ENCODE data around the gene PPCDC.
"Not testable (repeated sequence)": the region's sequence is repeated elsewhere in the genome, so short reads cannot be mapped to it uniquely, and the experiment has no call there.

PPCDC gene

GRCh38 chr15:75065851-75066509, 42.6 kb downstream of the PPCDC start:
- in situ Hi-C loops (cut with MboI; ENCODE audit: low sequenced_read_pairs): no loop called here

GRCh38 chr15:75067123-75067830, 43.9 kb downstream of the PPCDC start:
- in situ Hi-C loops (cut with MboI; ENCODE audit: low sequenced_read_pairs): no loop called here

GRCh38 chr15:75068748-75069147, 45.4 kb downstream of the PPCDC start:
- in situ Hi-C loops (cut with MboI; ENCODE audit: low sequenced_read_pairs): no loop called here

- in situ Hi-C loops (cut with MboI; ENCODE audit: low sequenced_read_pairs): no loop called here
These were observed 46.0 kb downstream of the PPCDC start for GRCh38 chr15:75069301-75069925.

- in situ Hi-C loops (cut with MboI; ENCODE audit: low sequenced_read_pairs): no loop called here
These were observed 47.3 kb downstream of the PPCDC start for GRCh38 chr15:75070674-75071073.

GRCh38 chr15:75073197-75073596, 49.8 kb downstream of the PPCDC start:
- in situ Hi-C loops (cut with MboI; ENCODE audit: low sequenced_read_pairs): no loop called here

- in situ Hi-C loops (cut with MboI; ENCODE audit: low sequenced_read_pairs): no loop called here
These were observed 52.9 kb downstream of the PPCDC start for GRCh38 chr15:75076277-75076676.

GRCh38 chr15:75077551-75077961, 54.2 kb downstream of the PPCDC start:
- in situ Hi-C loops (cut with MboI; ENCODE audit: low sequenced_read_pairs): not testable (repeated sequence)

- in situ Hi-C loops (cut with MboI; ENCODE audit: low sequenced_read_pairs): no loop called here
These were observed 57.8 kb downstream of the PPCDC start for GRCh38 chr15:75081150-75081549.

GRCh38 chr15:75082689-75083088, 59.3 kb downstream of the PPCDC start:
- in situ Hi-C loops (cut with MboI; ENCODE audit: low sequenced_read_pairs): no loop called here

- in situ Hi-C loops (cut with MboI; ENCODE audit: low sequenced_read_pairs): not testable (repeated sequence)
These were observed 62.3 kb downstream of the PPCDC start for GRCh38 chr15:75085708-75086107.

GRCh38 chr15:75089456-75090387, 66.3 kb downstream of the PPCDC start:
- in situ Hi-C loops (cut with MboI; ENCODE audit: low sequenced_read_pairs): no loop called here

GRCh38 chr15:75090388-75090734, 67.0 kb downstream of the PPCDC start:
- in situ Hi-C loops (cut with MboI; ENCODE audit: low sequenced_read_pairs): no loop called here

GRCh38 chr15:75091814-75092213, 68.4 kb downstream of the PPCDC start:
- in situ Hi-C loops (cut with MboI; ENCODE audit: low sequenced_read_pairs): no loop called here

- in situ Hi-C loops (cut with MboI; ENCODE audit: low sequenced_read_pairs): not testable (repeated sequence)
These were observed 71.6 kb downstream of the PPCDC start for GRCh38 chr15:75094961-75095478.

GRCh38 chr15:75095594-75095993, 72.2 kb downstream of the PPCDC start:
- in situ Hi-C loops (cut with MboI; ENCODE audit: low sequenced_read_pairs): no loop called here

- in situ Hi-C loops (cut with MboI; ENCODE audit: low sequenced_read_pairs): no loop called here
These were observed 74.5 kb downstream of the PPCDC start for GRCh38 chr15:75097939-75098338.

- in situ Hi-C loops (cut with MboI; ENCODE audit: low sequenced_read_pairs): no loop called here
These were observed 75.0 kb downstream of the PPCDC start for GRCh38 chr15:75098404-75098803.

Measured in hTERT RPE-1 (cell line).